Measurements from ENCODE around the gene LBH.

LBH gene

GRCh38 chr2:30217644-30218337 is 13.5 kb upstream of the LBH start:
- no peak for DNase-seq (ENCODE audit: low read depth)

GRCh38 chr2:30218338-30218713 is 13.0 kb upstream of the LBH start:
- no peak for DNase-seq (ENCODE audit: low read depth)

GRCh38 chr2:30218814-30219213 is 12.5 kb upstream of the LBH start:
- DNase-seq (ENCODE audit: low read depth) = no peak

DNA sequence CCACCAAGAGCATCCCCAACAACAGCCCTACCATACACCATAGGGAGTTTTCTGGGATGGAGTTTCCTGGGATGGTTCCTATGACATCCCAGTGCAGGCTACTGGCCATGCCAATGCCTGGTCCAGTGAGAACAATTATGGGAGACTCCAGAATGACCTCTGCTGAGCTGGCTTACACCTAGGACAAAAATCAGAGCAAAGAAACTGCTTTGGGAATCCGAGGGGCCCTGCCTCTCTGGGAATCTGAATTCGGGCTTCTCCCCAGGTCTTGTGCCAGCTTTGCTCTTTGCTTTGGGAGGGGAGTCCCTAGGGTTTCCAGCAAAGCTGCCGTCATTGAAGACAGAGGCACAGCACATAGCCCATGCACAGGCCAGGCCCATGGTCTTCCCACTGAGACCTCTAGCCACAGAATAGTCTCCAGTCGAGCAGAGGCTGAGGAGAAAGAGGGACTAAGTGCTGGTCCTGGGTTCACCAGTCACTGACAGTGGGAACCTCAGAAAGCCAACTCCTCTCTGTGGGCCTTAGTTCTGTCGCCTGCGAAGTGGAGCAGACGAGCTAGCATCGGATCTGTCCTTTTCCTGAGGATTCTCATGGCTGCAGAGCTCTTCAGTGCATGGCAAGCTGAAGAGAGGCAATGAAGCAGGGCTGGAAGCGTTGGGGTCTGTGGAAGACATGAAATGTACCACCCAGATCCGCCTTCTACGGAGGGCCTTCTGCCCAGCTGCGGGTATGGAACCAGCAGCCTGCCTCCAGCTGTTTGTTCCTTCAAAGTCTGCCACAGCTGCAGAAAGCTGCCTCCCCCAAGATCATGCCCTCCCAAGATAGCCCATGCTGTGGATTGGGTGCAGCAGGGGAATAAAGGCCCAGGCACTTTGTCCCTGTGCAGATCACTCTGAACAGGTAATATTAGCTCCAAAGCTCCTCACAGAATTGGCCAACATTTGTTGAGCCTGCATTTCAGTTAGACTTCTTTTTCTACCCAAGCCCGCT is 11.2 kb upstream of the LBH start:
- DNase-seq (ENCODE audit: low read depth) = no peak

- DNase-seq (ENCODE audit: low read depth) = no peak
Measured at GRCh38 chr2:30221531-30221930, 9.8 kb upstream of the LBH start.

- DNase-seq (ENCODE audit: low read depth) = no peak
Measured at GRCh38 chr2:30222031-30222430, 9.3 kb upstream of the LBH start.

DNA sequence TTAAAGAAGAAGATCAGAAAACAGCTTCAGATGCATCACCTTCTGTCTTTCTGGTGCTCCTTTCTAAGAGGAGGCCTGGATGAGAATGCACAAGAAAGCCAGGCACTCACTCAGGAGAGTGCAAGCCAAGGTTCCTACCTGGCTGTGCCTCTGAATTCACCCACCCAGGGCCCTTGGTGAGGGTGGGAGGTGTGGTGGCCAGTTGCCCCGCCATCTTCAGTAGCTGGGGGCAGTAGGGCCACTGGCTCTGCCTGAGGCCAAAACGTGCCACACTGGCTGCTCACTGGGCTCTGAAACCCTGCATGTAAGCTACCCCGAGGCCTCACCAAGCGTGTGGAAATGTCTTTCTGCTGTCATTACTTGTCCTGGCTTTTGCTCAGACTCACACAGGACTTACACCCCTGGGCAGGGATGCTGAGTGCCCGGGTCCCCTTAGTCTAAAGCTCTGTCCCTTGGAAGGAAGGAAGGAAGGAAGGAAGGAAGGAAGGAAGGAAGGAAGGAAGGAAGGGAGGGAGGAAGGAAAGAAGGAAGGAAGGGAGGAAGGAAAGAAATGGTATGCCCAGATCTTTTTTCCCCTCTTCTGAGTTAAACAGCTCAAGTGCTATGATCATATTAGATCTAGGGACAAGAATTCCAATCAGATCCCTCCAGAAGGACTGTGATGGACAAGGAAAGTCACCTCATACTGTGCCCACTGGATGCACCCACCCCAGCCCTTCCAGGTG is 8.5 kb upstream of the LBH start:
- no peak for DNase-seq (ENCODE audit: low read depth)

DNA sequence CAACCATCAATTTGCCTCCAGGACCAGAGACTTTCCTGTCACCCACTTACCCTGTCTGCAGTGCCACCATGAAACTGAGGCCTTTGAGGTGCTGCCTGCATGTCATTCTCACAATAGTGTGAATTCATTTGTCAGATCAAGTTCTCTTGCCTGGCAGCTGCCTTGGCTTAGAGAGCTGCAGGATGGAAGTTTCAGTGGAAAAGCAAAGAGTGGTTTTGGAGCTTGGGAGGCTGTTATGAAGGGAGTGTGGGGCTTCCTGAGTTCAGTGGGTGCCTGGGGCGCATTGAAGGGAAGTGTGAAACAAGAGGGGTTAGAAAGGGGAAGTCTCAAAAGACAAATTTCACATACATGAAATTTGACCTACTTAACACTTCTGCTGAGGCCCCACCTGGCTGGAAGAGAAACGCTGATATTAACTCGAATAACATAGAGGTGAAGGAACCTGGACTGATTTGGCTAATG is 7.9 kb upstream of the LBH start:
- no peak for DNase-seq (ENCODE audit: low read depth)

- DNase-seq (ENCODE audit: low read depth) = no peak
Measured at GRCh38 chr2:30224151-30224550, 7.2 kb upstream of the LBH start.

DNA sequence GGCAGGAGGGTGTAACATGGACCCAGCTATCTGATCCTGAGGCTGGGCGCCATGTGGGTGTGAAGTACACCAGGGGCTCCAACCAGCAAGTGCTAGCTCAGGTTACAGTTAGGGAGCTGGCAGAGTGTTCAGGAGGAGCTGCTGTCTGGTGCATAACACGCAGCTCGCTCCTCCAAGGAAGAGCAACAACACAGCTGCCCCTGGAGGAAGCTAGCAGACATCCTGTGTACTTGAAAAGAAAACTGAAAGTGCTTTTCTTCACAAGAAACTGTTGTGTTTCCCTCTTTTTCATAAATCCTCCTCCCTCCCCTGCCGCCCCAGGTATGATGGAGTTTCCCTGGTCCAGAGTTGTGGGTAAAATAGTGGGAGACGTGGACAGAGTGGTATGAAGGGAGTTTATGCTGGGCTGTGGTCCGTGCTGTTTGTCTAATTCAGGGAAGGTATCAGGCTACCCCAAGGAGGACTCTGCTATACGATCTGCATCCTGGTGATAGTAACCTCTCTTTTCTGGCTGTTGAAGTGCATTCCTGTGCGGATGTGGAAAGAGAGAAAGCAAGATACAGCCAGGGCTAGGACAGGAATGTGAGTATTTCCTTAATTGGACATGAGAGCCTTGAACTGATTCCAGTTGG is 6.1 kb upstream of the LBH start:
- DNase-seq (ENCODE audit: low read depth) = peak; percentile 33

- DNase-seq (ENCODE audit: low read depth) = no peak
Measured at GRCh38 chr2:30226144-30227032, 4.9 kb upstream of the LBH start.

GRCh38 chr2:30229596-30229995 is 1.7 kb upstream of the LBH start:
- DNase-seq (ENCODE audit: low read depth) = no peak

DNA sequence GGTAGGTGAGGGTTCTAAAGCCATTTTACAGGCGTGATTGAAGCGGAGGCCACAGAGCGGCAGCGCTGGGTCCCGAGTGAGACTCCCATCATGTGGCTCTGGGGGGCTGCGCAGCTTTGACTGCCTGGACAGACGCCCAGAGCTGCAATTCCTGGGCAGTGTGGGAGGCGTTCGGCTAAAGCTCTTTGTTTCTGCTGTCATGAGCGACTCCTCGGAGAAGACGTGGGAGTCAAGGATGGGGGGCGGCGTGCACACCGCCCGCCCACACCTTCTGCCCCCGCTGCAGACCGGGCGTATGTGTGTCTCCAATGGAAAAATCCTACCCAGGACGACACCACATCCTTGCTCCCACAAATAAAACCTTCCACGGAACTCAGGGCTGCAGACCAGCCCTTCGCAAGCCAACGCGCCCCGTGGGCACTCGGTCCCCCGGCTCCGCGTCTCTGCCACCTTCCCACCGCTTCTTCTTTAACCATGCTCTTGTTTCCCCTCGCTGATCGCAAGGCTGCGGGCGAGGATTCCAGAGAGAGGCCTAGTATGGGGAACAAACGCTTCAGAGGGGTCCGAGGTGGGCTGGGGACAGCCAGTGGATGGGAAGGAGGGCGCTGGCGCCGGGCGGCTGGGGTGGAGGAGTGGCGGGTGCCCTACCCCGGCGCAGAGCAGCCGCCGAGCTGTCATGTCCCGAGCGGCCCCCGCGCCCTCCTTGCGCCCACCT is 680 bp upstream of the LBH start:
- DNase-seq (ENCODE audit: low read depth) = no peak

DNA sequence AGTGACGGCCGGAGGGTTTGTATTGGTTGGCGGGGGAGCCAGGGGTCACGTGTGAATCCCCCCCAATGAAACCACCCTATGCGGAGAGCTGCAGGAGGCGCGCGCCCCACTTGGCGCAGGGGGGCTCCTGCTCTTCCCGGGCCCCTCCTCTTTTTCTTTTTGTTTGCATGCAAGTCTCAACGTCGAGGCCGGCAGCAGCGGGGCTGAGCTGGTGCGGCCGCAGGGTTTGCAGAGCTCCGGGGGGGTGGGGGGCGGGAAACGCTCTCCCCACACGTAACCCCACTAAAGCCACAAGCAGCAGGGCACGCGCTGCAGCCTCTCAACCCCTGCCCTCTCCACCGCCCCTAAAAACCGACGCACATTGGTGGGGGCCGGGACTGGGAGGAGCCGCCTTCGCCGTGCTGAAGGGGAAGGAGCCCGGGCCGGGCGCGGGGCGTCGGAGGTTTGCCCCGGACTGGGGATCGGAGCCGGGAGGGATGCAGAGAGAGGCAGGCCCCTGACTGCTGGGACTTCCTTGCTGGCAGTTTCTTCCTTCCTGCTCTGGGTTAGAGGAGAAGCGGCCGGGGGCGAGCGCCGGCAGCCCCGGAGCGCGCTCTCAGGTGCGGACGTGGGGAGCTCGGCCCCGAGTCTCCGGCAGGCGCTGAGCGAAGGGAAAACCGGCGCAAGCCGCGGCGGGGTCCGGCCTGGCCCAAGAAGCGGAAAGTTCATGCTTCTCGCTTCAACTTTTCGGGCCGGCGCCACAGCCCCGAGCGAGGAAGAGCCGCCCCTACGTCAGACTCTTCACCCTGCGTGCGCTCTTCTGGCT is 864 bp downstream of the LBH start:
- peak; percentile 76 for DNase-seq (ENCODE audit: low read depth)

- peak; percentile 36 for DNase-seq (ENCODE audit: low read depth)
Measured at GRCh38 chr2:30232801-30233130, 1.4 kb downstream of the LBH start.

DNA sequence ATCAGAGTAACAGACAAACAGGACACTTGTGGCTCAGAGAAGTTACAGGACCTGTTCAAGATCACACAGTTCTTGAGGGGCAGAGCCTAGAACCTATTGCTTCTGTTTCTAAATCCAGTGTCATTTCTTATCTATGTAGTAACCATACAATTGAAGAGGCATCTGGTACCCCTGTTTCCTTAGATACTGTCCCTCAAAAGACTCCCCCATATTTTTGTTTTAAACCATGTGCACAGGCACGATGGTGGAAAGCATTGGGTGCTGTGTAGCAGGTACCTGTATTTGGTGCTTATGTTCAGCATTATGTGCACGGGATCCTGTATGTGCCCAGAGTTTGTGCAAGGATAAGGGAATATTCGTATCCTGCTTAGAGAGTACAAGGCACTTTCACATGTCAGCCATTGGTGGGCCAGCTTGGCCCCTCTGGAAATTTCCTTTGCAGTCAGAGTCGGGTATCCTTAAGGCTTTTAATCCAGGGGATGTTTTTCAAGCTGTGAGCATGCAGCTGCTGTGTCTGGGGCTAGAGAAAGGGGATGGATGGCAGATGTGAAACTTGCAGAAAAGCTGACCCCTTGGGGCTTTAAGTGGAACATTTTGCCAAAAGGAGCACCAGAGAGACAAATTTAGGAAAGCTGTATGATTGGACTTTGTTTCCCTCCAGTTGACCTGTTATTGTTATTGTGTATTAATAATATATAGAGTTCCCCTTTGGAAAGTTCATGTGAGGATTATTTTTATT is 2.1 kb downstream of the LBH start:
- DNase-seq (ENCODE audit: low read depth) = no peak

GRCh38 chr2:30234180-30234971 is 3.0 kb downstream of the LBH start:
- DNase-seq (ENCODE audit: low read depth) = no peak

All from T follicular helper cell (primary cell).